IMR-90 (cell line): ENCODE data around the gene AP3B1. TPM values are rescaled to one million over a fixed set of nuclear protein-coding genes. Genes with fewer than 3 reads are reported as not detected.

Experiments
- ATAC-seq: fragments of 200-7000 bp; cut with Tn5 transposase; 2 replicates; pipeline ENCODE4 v1.9.1; 2020; ENCODE audit warnings: low read depth, mild to moderate bottlenecking, moderate library complexity
- BruUV-seq: library from RNA; stranded (reverse); fragments of 400-500 nt; replicated peaks from 2 replicates; lab custom pipeline; 2021; lab: Mats Ljungman, UMichigan
- CTCF ChIA-PET: fragments of 300-600 bp; formaldehyde crosslinking; extraction: SDS; loops from one replicate; lab custom pipeline; 2021; ENCODE audit warnings: antibody characterized with exemption; lab: Yijun Ruan, JAX
- POLR2A ChIA-PET: fragments of 300-600 bp; sonication (Branson Sonifier 250); formaldehyde crosslinking; loops from one replicate; lab custom pipeline; 2022; ENCODE audit warnings: antibody characterized with exemption; ENCODE audit not compliant: unreplicated experiment; lab: Charles Lee
- DNase-seq: peaks from one replicate; pipeline ENCODE4 v3.0.0; 2013
- H2AFZ ChIP-seq: replicated peaks from 2 replicates; pipeline ENCODE3; 2013; ENCODE audit warnings: low read length, mild to moderate bottlenecking; ENCODE audit not compliant: poor library complexity
- H2AK5ac ChIP-seq: 2 replicates; pipeline ENCODE4 v1.6.1; 2013; ENCODE audit warnings: low read depth, low read length, inconsistent platforms
- H2AK9ac ChIP-seq: replicated peaks from 2 replicates; pipeline ENCODE3; 2013; ENCODE audit warnings: mild to moderate bottlenecking, low read depth, low read length, moderate library complexity; ENCODE audit not compliant: poor library complexity
- H2BK120ac ChIP-seq: 2 replicates; pipeline ENCODE4 v1.6.1; 2013; ENCODE audit warnings: low read depth, low read length, inconsistent platforms
- H2BK15ac ChIP-seq: 3 replicates; pipeline ENCODE4 v1.6.1; 2013; ENCODE audit warnings: low read depth, low read length, inconsistent platforms
- H2BK20ac ChIP-seq: 2 replicates; pipeline ENCODE4 v1.6.1; 2013; ENCODE audit warnings: low read depth, mild to moderate bottlenecking, inconsistent platforms, low read length, moderate library complexity
- H2BK5ac ChIP-seq: 2 replicates; pipeline ENCODE4 v1.6.1; 2013; ENCODE audit warnings: mild to moderate bottlenecking, low read depth, low read length, inconsistent platforms; ENCODE audit not compliant: poor library complexity, severe bottlenecking
- H3K14ac ChIP-seq: replicated peaks from 2 replicates; pipeline ENCODE4 v1.6.1; 2013; ENCODE audit warnings: low read depth, low read length, inconsistent platforms
- H3K18ac ChIP-seq: 2 replicates; pipeline ENCODE4 v1.6.1; 2013; ENCODE audit warnings: low read depth, low read length, control low read depth
- H3K23ac ChIP-seq: 2 replicates; pipeline ENCODE4 v1.6.1; 2013; ENCODE audit warnings: low read depth, low read length, inconsistent platforms
- H3K27ac ChIP-seq: 2 replicates; pipeline ENCODE4 v1.5.1; 2013; ENCODE audit warnings: mild to moderate bottlenecking, control low read depth, low read length; ENCODE audit not compliant: insufficient read depth
- H3K27me3 ChIP-seq: 2 replicates; pipeline ENCODE4 v1.6.1; 2013; ENCODE audit warnings: low read length; ENCODE audit not compliant: control insufficient read depth, insufficient read depth
- H3K36me3 ChIP-seq: 2 replicates; pipeline ENCODE4 v1.6.1; 2013; ENCODE audit warnings: low read length, mixed read lengths; ENCODE audit not compliant: control insufficient read depth, insufficient read depth
- H3K4ac ChIP-seq: 2 replicates; pipeline ENCODE4 v1.6.1; 2013; ENCODE audit warnings: low read depth, low read length, inconsistent platforms
- H3K4me1 ChIP-seq: 2 replicates; pipeline ENCODE4 v1.6.1; 2013; ENCODE audit warnings: low read length, mixed read lengths; ENCODE audit not compliant: control insufficient read depth, insufficient read depth
- H3K4me2 ChIP-seq: 2 replicates; pipeline ENCODE4 v1.6.1; 2013; ENCODE audit warnings: low read depth, mild to moderate bottlenecking, control low read depth, low read length, moderate library complexity
- H3K4me3 ChIP-seq: 2 replicates; pipeline ENCODE4 v1.5.1; 2013; ENCODE audit warnings: low read depth, mild to moderate bottlenecking, control low read depth, low read length, moderate library complexity; ENCODE audit not compliant: insufficient read depth
- H3K56ac ChIP-seq: 2 replicates; pipeline ENCODE4 v1.6.1; 2013; ENCODE audit warnings: low read length, inconsistent platforms; ENCODE audit not compliant: insufficient read depth; ENCODE audit errors: extremely low read depth
- H3K79me1 ChIP-seq, 2 experiments: 2 replicates each; pipeline ENCODE4 v1.6.1; 2013; ENCODE audit warnings: low read length in 2 of 2, inconsistent platforms in 1 of 2, low read depth in 1 of 2
- H3K9ac ChIP-seq: 2 replicates; pipeline ENCODE4 v1.6.1; 2013; ENCODE audit warnings: low read depth, low read length, control low read depth
- H3K9me1 ChIP-seq: 2 replicates; pipeline ENCODE4 v1.6.1; 2013; ENCODE audit warnings: low read length, inconsistent platforms; ENCODE audit not compliant: insufficient read depth
- H3K9me3 ChIP-seq: 2 replicates; pipeline ENCODE4 v1.6.1; 2013; ENCODE audit warnings: low read length; ENCODE audit not compliant: control insufficient read depth, insufficient read depth
- H4K20me1 ChIP-seq: 2 replicates; pipeline ENCODE4 v1.6.1; 2013; ENCODE audit warnings: low read length, inconsistent platforms; ENCODE audit not compliant: insufficient read depth
- H4K5ac ChIP-seq: 2 replicates; pipeline ENCODE4 v1.6.1; 2013; ENCODE audit warnings: mild to moderate bottlenecking, low read depth, low read length, control low read depth
- H4K8ac ChIP-seq, 2 experiments: 2 replicates each; pipeline ENCODE4 v1.6.1; 2013; ENCODE audit warnings: low read depth in 2 of 2, low read length in 2 of 2, control low read depth in 1 of 2, inconsistent platforms in 1 of 2
- H4K91ac ChIP-seq: 2 replicates; pipeline ENCODE4 v1.6.1; 2013; ENCODE audit warnings: low read depth, low read length, inconsistent platforms; ENCODE audit not compliant: insufficient read depth
- MAFK ChIP-seq: IDR thresholded peaks from 2 replicates; pipeline ENCODE4 v1.6.1; 2012; ENCODE audit warnings: low read depth, low read length, improper control_type of control experiment
- NFE2L2 ChIP-seq: fragments of 150-350 bp; IDR thresholded peaks from 2 replicates; pipeline ENCODE4 v1.6.1; 2016; ENCODE audit warnings: low read depth, mild to moderate bottlenecking, low read length
- SMC3 ChIP-seq: fragments of 150-350 bp; IDR thresholded peaks from 2 replicates; pipeline ENCODE4 v1.6.1; 2016; ENCODE audit warnings: low read depth, mild to moderate bottlenecking, antibody characterized with exemption, low read length, moderate library complexity
- WGBS, 2 experiments: methylation state at CpG; one replicate each; pipeline versions ENCODE4 v1.1.5 to v1.1.7; 2013; ENCODE audit warnings: missing lambda C conversion rate in 2 of 2; ENCODE audit not compliant: insufficient read length in 1 of 2; ENCODE audit errors: extremely low coverage in 2 of 2; 5-methylcytosine and 5-hydroxymethylcytosine counted together
- dilution Hi-C: fragments of 300-500 bp; cut with HindIII; formaldehyde crosslinking; loops from one replicate; pipeline ENCODE4 v1.14.3; 2018; ENCODE audit warnings: low sequenced_read_pairs; ENCODE audit not compliant: unreplicated experiment
- in situ Hi-C: fragments of 300-500 bp; cut with MboI; formaldehyde crosslinking; loops from 3 replicates; pipeline ENCODE4 v1.14.3; 2019; ENCODE audit warnings: low sequenced_read_pairs, inconsistent platforms, mixed read lengths
- intact Hi-C: fragments of 100-400 bp; cut with micrococcal nuclease; formaldehyde crosslinking; loops from 2 replicates; pipeline ENCODE4 v1.10.0; 2022
- polyA plus RNA-seq, 3 experiments: library from polyadenylated mRNA; depleted of rRNA; stranded (reverse); fragments of >200 nt; gene quantifications; 2 replicates each; pipeline ENCODE4 v1.2.3, GENCODE V29; 2012; ENCODE audit warnings: low replicate concordance in 1 of 3
- total RNA-seq: library from RNA; depleted of rRNA; stranded (reverse); fragments of >200 nt; gene quantifications from 2 replicates; pipeline ENCODE4 v1.2.3, GENCODE V29; 2012

The AP3B1 gene
- total and polyA plus RNA-seq, 2 of the 4 experiments (the other 2 are of a cell fraction): 33.1 to 59.0 TPM

- POLR2A ChIA-PET: no interaction called here
Observed at GRCh38 chr5:78215565-78215964, 78.9 kb downstream of the AP3B1 start.

More at GRCh38 chr5:78215565-78215964, 78.9 kb downstream of the AP3B1 start:
- CTCF ChIA-PET: interaction anchor here (1.3 kb wide), 1 partner anchor 20 kb away, joined by 3 read pairs; no protein-coding TSS in a partner anchor
- Histone ChIP-seq H3K9me3 (no peaks in the 10 kb centered on the region), H3K79me1 (peaks cover 3 to 13% of the 10 kb centered on the region in 2 experiments), H3K4me2 (no peak overlapping the region), H2AK5ac (no peak overlapping the region), H2AFZ (no peak overlapping the region), H4K20me1 (no peaks in the 10 kb centered on the region), H3K9me1 (peaks cover 3% of the 10 kb centered on the region; the same call in 1 of the 2 replicates), H3K14ac (no peak overlapping the region), H3K27me3 (no peaks in the 10 kb centered on the region), H2BK120ac (no peak overlapping the region), H3K27ac (no peak overlapping the region), H3K56ac (no peak overlapping the region), H3K23ac (no peak overlapping the region), H3K4me1 (no peaks in the 10 kb centered on the region), H4K8ac (no peak overlapping the region), H2BK15ac (no peak overlapping the region), H3K18ac (no peak overlapping the region), H4K91ac (no peak overlapping the region), H3K9ac (no peak overlapping the region), H3K4me3 (no peak overlapping the region), H2BK5ac (no peak overlapping the region), H3K36me3 (peaks cover 7% of the 10 kb centered on the region), H4K5ac (no peak overlapping the region), H2AK9ac (no peak overlapping the region), H3K4ac (no peak overlapping the region), H2BK20ac (no peak overlapping the region)
- no peak for DNase-seq
- TF ChIP-seq NFE2L2 (no peak), SMC3 (no peak), MAFK (no peak)
- no peak for ATAC-seq
- WGBS, 2 experiments: no CpG with 5 or more reads among the region's 1 CpG
- intact Hi-C loops: no loop called here
- in situ Hi-C loops: no loop called here
- dilution Hi-C loops: no loop called here
- BruUV-seq: no TSS peak
